Measurements from ENCODE around the gene ZNF780B. TPM values are rescaled to one million over a fixed set of nuclear protein-coding genes. Genes with fewer than 3 reads are reported as not detected.

ZNF780B gene
- total RNA-seq, 1 experiment from 2014 or later: 1.4 TPM

DNA sequence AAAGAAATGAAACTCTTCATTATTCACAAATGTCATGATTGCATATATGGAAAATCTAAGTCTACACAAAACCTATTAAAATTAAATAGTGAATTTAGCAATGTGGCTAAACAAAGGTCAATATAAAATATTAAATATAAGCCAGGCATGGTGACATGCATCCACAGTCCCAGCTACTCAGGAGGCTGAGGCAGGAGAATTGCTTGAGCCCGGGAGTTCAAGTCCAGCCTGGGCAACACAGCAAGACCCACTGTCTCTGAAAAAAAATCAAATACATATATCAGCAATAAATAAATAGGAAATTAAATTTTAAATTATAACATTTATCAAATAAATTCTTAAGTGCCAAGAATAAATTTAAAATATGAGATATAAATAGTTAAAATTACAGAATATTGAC lies 73.1 kb downstream of the ZNF780B start:
- no peaks in the 10 kb centered on the region for H3K27me3 ChIP-seq (ENCODE audit: control insufficient read depth, insufficient read depth, low read length)
- peaks cover 32% of the 10 kb centered on the region for H3K36me3 ChIP-seq (replicated peaks; ENCODE audit: control insufficient read depth, insufficient read depth, low read length)
- no peak for DNase-seq
- no peak overlapping the region for H3K4me3 ChIP-seq (ENCODE audit: insufficient read depth, low read depth, low read length)

Other genes with a start within 250 kb of the ZNF780B start
- 5.4 and 6.9 TPM in 2 replicates for gene DYRK1B, start 222.1 kb downstream of the ZNF780B start, total RNA-seq (2014; rRNA removed; shearing (Covaris generic))
- gene FBL, start 209.9 kb downstream of the ZNF780B start, total RNA-seq (2014; rRNA removed; shearing (Covaris generic)): 376 and 414 TPM in 2 replicates
- gene FCGBP, start 121.6 kb downstream of the ZNF780B start, total RNA-seq (2014; rRNA removed; shearing (Covaris generic)): 0.10 and 0.22 TPM in 2 replicates
- gene PSMC4, start 85.1 kb downstream of the ZNF780B start, total RNA-seq (2014; rRNA removed; shearing (Covaris generic)): 153 and 227 TPM in 2 replicates
- gene ZNF546, start 59.2 kb downstream of the ZNF780B start, total RNA-seq (2014; rRNA removed; shearing (Covaris generic)): 1.2 and 2.8 TPM in 2 replicates
- gene ZNF780A, start 34.7 kb upstream of the ZNF780B start, total RNA-seq (2014; rRNA removed; shearing (Covaris generic)): 7.0 and 9.9 TPM in 2 replicates
- 16.7 and 24.5 TPM in 2 replicates for gene MAP3K10, start 135.2 kb upstream of the ZNF780B start, total RNA-seq (2014; rRNA removed; shearing (Covaris generic))
- not detected in 2 replicates for gene TTC9B, start 162.2 kb upstream of the ZNF780B start, total RNA-seq (2014; rRNA removed; shearing (Covaris generic))
- gene CCNP, start 170.5 kb upstream of the ZNF780B start, total RNA-seq (2014; rRNA removed; shearing (Covaris generic)): 0.87 TPM in 1 of 2 replicates, not detected in the other
- gene AKT2, start 229.1 kb upstream of the ZNF780B start, total RNA-seq (2014; rRNA removed; shearing (Covaris generic)): 112 and 126 TPM in 2 replicates

Data from H7 (cell line).